Panc1 (cell line): Measurements from ENCODE around the gene MEIS3.

Experiments used
- CTCF ChIP-seq: fragments of 450-650 bp; IDR thresholded peaks from 2 replicates; pipeline ENCODE4 v1.5.1; 2017; ENCODE audit warnings: mild to moderate bottlenecking
- POLR2AphosphoS5 ChIP-seq: IDR thresholded peaks from 2 replicates; pipeline ENCODE4 v1.6.1; 2012; ENCODE audit warnings: mild to moderate bottlenecking, low read depth, low read length, moderate library complexity
- SIN3A ChIP-seq: IDR thresholded peaks from 2 replicates; pipeline ENCODE4 v1.6.1; 2012; ENCODE audit warnings: low read depth, mild to moderate bottlenecking, low read length, moderate library complexity, borderline replicate concordance; ENCODE audit not compliant: insufficient read depth

GRCh38 chr19:47423203-47423882 is 4.0 kb upstream of the MEIS3 start:
- TF ChIP-seq CTCF: no peak
- TF ChIP-seq POLR2AphosphoS5: no peak
- no peak for TF ChIP-seq SIN3A
